ENCODE measurements around the gene FOXP1.

FOXP1 gene

GRCh38 chr3:71046791-71047190 is 536.7 kb downstream of the FOXP1 start:
- Histone ChIP-seq H3K9me3 (ENCODE audit: severe bottlenecking) (no peaks in the 10 kb centered on the region), H3K4me3 (ENCODE audit: low read depth, low read length) (no peak overlapping the region), H3K36me3 (no peaks in the 10 kb centered on the region), H3K27me3 (ENCODE audit: insufficient read depth, low read depth, severe bottlenecking) (no peaks in the 10 kb centered on the region), H3K27ac (no peak overlapping the region)
- TF ChIP-seq, protein P1, sequence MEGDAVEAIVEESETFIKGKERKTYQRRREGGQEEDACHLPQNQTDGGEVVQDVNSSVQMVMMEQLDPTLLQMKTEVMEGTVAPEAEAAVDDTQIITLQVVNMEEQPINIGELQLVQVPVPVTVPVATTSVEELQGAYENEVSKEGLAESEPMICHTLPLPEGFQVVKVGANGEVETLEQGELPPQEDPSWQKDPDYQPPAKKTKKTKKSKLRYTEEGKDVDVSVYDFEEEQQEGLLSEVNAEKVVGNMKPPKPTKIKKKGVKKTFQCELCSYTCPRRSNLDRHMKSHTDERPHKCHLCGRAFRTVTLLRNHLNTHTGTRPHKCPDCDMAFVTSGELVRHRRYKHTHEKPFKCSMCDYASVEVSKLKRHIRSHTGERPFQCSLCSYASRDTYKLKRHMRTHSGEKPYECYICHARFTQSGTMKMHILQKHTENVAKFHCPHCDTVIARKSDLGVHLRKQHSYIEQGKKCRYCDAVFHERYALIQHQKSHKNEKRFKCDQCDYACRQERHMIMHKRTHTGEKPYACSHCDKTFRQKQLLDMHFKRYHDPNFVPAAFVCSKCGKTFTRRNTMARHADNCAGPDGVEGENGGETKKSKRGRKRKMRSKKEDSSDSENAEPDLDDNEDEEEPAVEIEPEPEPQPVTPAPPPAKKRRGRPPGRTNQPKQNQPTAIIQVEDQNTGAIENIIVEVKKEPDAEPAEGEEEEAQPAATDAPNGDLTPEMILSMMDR (IDR thresholded peaks at IDR 0.05; ENCODE audit: low read depth, low read length): no peak
- DNase-seq: no peak

DNA sequence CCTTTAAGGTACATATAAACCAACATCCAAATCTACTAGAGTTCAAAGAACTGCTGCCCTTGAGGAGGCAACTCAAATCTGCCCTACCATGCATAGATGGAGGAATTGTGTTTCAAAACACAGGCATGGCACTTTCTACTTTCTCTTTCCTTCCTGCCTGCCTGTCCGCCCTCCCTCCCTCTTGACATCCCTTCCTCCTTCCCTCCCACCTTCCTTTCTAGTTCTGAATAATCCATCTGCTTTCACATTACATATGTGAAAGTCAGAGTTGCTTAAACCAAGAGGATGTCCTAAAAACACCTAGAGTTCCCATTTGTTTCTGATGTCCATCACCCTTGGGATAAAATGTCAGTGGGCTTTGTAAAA is 537.6 kb downstream of the FOXP1 start:
- H3K9me3 ChIP-seq (ENCODE audit: severe bottlenecking): no peaks in the 10 kb centered on the region
- no peak overlapping the region for H3K4me3 ChIP-seq (ENCODE audit: low read depth, low read length)
- H3K27ac ChIP-seq: no peak overlapping the region
- TF ChIP-seq, protein P1 (IDR thresholded peaks at IDR 0.05; ENCODE audit: low read depth, low read length): no peak
- H3K36me3 ChIP-seq: no peaks in the 10 kb centered on the region
- H3K27me3 ChIP-seq (ENCODE audit: insufficient read depth, low read depth, severe bottlenecking): no peaks in the 10 kb centered on the region
- DNase-seq: no peak

DNA sequence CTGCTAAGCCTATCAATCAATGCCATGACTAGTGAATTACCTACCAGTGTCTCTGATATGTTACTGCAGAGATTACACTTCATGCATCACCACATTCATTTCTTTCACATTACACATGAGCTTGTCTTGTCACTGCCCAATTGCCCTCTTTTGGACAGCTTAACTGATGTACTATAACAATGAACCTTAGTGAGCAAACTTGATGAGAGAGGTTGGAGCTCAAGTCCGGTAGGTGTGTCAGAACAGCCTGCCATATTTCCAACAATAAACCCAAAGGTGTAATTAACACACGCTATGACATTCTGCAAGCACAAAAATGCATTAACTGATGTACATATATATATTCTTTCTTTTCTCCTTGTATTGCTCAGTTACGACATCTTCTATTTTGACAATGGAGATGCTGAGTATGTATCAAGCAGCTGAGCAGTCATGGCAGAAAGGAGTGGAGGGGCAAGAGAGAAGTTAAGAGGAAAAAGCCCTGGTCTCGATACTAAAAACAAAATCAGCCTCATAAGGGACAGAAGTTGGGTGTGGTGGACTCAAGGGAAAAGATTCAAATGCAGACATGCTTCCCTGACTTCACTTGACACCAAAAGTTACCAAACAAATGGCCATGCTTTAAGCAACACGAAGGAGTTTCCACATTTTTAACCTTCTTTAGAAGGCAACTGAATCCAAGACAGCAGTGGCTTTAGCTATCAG is 538.2 kb downstream of the FOXP1 start:
- Histone ChIP-seq H3K36me3 (no peaks in the 10 kb centered on the region), H3K27me3 (ENCODE audit: insufficient read depth, low read depth, severe bottlenecking) (no peaks in the 10 kb centered on the region), H3K9me3 (ENCODE audit: severe bottlenecking) (no peaks in the 10 kb centered on the region), H3K27ac (no peak overlapping the region), H3K4me3 (ENCODE audit: low read depth, low read length) (no peak overlapping the region)
- no peak for DNase-seq
- TF ChIP-seq, protein P1 (IDR thresholded peaks at IDR 0.05; ENCODE audit: low read depth, low read length): no peak

DNA sequence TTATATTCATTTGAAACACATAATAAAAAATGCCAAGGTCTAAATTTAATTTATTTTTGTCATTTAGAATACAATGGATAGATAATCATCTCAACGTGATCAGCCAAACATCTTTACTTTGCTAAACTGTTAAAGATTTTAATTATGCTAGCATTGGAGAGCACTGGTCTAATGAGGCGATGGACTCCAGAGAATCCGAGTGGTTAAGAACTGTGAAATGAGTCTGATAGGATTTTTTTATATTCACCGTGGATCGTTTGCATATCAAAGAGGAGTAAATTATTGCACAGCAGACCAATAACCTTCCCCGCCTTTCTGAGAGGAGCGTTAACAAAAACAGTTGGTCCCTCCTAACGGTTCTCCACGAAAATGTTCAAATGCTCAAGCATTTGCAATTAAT is 540.8 kb downstream of the FOXP1 start:
- H3K27me3 ChIP-seq (ENCODE audit: insufficient read depth, low read depth, severe bottlenecking): no peaks in the 10 kb centered on the region
- no peak overlapping the region for H3K27ac ChIP-seq
- no peak overlapping the region for H3K4me3 ChIP-seq (ENCODE audit: low read depth, low read length)
- H3K36me3 ChIP-seq: no peaks in the 10 kb centered on the region
- no peaks in the 10 kb centered on the region for H3K9me3 ChIP-seq (ENCODE audit: severe bottlenecking)
- TF ChIP-seq, protein P1 (IDR thresholded peaks at IDR 0.05; ENCODE audit: low read depth, low read length): no peak
- no peak for DNase-seq

- TF ChIP-seq, protein P1 (IDR thresholded peaks at IDR 0.05; ENCODE audit: low read depth, low read length): no peak
- H3K27ac ChIP-seq: no peak overlapping the region
- DNase-seq: no peak
- no peaks in the 10 kb centered on the region for H3K9me3 ChIP-seq (ENCODE audit: severe bottlenecking)
- H3K27me3 ChIP-seq (ENCODE audit: insufficient read depth, low read depth, severe bottlenecking): no peaks in the 10 kb centered on the region
- no peak overlapping the region for H3K4me3 ChIP-seq (ENCODE audit: low read depth, low read length)
- H3K36me3 ChIP-seq: no peaks in the 10 kb centered on the region
Observed at GRCh38 chr3:71041371-71041770, 542.2 kb downstream of the FOXP1 start.

GRCh38 chr3:71039332-71039731 is 544.2 kb downstream of the FOXP1 start:
- no peaks in the 10 kb centered on the region for H3K36me3 ChIP-seq
- TF ChIP-seq, protein P1 (IDR thresholded peaks at IDR 0.05; ENCODE audit: low read depth, low read length): no peak
- no peaks in the 10 kb centered on the region for H3K9me3 ChIP-seq (ENCODE audit: severe bottlenecking)
- H3K4me3 ChIP-seq (ENCODE audit: low read depth, low read length): no peak overlapping the region
- H3K27me3 ChIP-seq (ENCODE audit: insufficient read depth, low read depth, severe bottlenecking): no peaks in the 10 kb centered on the region
- DNase-seq: no peak
- no peak overlapping the region for H3K27ac ChIP-seq

All from WERI-Rb-1 (cell line).